GM21717 (cell line): Measurements from ENCODE around the gene FOXD1.

Source experiments
- ATAC-seq: cut with Tn5 transposase; IDR thresholded peaks from one replicate; pipeline ENCODE4 v1.9.1; 2021; ENCODE audit warnings: mild to moderate bottlenecking, moderate library complexity; ENCODE audit not compliant: unreplicated experiment

The FOXD1 gene

DNA sequence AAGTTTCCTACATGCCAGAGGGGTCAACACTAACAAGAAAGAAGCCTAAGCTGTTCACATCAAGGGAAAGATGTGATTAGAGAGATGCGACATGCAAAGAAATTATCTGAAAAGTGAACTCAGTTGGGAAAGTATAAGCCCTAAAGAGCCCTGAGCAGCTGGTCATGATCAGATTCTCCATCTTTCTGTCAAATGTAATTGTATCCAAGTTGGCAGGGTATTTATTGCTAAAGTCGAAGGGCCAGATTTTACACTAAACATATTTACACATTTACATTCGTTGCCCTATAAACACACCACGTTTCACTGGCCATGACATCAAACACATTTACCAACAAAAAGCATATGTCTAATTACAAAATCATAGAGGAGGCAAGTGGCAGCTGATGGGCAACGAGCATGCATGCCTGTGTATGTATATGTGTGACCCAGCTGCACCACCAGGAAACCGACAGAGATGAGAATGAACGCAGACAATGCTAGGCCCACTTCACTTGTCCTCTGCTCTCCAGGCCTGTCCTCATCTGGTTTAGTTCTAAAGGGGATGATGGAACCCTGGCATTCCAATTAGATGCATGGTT, 6.3 kb downstream of the FOXD1 start:
- ATAC-seq: no peak

DNA sequence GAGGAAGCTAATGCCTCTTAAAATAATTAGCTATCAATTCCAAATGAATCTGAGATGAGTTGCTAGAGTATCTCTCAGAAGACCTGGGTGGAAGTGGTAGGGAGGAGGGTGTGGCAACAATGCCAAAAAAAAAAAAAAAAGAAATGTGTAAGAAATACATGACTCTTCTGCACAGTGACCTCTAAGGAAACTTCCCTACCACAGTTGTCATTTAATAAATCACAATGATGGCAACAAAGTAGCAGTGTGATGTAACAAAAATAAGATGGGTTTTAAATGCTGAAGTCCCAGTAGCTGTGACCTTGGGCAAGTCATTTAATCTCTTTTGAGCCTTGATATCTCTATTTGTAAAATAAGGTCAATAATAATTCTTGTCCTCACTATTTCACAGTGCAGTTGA, 7.2 kb downstream of the FOXD1 start:
- no peak for ATAC-seq

DNA sequence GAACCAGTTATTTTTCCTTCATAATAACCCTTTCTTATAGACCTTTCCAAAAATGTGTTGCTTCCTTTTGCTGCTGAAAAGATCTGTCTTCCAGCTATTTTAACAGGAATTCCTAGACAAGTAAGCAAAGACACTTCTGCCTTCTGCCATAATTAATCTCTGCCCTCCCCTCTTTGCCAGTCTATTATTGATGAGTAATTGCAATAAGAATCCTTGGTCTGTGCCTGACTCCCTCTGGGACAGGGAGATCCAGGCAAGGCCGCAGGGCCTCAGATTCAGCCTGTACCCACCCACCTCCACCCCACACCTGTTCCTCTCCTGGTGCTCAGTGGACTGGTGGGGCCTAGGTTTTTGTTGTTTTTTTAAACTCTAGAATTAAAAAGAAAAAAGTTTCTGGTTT, 8.3 kb downstream of the FOXD1 start:
- ATAC-seq: no peak

DNA sequence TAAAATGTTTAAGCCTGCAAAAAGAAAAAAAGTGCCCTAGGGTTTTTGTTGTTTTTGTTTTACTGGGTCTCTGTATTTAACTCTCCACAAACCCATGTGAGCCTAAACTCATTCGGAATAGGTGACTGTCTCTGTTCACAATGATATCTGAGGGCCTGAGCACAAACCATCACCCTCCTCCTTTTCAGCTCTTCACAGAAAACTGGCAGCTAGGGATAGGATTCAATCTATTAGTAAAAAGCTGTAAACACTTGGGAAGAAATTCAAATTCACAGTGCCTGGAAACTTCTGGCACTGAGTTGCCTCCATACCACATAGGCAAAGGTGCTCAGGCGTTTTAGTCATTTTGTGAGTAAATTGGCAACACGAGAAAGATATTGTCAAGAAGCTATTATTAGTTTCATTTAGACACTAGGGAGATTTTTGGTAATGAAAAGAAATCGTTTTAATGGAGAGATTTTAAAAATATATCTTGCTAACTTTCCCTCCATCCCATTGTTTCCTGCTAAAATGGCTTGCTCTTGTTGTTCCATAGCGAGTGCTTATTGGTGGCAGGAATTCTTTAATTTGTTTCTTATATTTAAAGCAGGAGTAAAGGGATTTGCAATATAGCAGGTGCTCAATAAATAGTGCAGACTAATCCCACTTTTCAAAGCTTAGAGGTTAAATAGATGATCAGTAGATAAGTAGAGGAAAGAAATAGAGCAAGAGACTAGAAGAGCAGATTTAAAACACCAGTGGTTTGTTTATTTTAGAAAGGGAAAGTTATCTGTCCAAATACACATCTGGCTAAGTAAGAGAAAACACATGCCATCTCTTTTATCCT, 9.7 kb downstream of the FOXD1 start:
- no peak for ATAC-seq

DNA sequence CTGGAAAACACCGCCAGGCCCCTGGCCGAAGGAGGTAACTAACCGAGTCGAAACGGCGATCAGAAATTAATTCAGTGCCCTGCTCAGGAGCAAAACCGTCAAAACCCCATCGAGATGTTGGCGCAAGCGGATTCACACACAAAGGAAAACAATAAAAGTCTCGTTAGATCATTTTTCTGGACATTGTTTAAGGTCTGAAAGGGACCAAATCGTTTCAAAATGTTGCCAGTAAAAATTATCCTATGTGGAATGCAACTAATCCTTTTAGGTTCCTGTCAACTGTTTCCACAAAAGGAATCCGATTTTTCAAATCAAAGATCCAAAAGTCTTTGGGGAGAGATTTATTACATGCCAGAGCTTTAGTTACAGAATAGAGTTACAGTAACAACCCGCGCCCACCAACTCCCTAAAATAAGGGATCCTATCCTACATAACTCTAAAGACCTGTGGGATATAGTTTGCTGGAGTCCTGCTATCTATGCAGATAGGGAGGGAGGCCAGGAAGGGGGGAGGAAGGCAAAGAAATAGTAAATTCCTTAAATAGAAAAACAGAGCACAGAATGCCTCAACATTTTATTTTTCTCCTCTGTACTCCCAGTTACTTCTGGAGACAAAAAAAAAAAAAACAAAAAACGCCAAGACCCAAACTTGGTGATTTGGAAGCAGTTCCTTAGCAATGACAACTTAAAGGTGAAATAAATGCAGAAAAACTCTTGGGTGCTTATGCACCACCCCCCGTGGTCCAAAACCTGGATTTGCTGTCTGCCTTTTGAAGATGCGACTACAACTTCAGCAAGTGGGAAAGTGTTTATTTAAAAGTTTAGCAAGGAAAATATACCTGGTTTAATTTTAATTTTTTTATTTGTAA, 10.6 kb downstream of the FOXD1 start:
- ATAC-seq: no peak

DNA sequence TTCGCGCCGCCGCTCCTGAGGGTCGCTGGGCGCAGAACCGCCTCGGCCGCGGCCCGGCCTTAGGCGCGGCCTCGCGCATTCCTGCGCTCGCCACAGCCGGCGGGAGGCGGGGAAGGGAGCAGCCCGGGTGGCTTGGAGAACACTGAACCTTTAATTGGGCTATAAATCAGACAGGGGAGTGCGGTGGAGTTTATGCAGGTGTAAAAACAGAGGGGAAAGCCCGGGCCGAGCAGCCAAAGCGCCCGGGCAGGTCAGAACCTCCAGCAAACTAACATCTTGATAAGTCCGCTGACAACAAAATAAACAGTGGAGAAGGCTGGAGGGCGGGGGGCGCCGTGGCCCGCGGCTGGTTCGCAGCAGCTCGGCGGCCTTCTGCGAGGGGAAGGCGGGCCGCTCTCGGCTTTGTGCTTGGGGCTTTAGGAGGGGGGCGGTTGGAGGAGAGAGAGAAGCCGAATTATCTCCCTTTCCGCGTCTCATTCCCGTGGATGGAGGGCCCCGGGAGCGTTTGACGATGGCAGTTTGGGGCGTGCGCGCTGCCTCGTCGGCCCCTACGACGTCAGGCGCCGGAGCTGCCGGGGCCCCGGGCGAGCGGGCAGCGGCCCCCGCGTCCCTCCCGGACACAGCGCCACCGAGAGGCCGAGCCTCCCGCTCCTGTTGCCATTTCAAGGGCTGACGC, 11.3 kb downstream of the FOXD1 start:
- no peak for ATAC-seq

DNA sequence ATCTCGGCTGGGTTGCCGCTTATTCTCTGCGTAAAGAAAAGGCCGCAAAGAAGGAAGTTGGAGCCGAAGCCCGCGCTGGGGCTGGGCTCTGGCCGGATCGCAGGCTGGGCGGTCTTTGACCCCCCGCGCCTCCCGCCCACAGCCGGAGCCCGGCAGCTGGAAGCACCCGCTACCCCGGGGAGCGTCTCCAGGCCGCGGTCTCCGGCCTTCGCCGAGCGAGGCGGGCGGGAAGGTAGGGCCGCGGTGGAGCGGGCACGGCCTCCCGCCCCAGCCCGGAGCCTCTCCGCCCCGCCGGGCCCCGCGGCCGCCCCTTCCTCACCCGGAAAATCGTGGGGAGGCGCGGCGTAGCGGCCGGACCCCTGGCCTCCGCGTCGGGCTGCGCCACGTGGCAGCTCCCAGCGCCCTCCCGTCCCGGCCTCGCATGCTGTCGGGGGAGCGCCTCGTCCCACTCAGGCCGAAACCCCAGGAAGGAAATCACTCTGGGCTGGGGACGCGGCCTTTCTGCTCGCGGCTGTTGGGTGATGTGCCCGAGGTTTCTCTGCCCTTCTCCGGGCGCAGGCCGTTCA, 12.0 kb downstream of the FOXD1 start:
- ATAC-seq: no peak

DNA sequence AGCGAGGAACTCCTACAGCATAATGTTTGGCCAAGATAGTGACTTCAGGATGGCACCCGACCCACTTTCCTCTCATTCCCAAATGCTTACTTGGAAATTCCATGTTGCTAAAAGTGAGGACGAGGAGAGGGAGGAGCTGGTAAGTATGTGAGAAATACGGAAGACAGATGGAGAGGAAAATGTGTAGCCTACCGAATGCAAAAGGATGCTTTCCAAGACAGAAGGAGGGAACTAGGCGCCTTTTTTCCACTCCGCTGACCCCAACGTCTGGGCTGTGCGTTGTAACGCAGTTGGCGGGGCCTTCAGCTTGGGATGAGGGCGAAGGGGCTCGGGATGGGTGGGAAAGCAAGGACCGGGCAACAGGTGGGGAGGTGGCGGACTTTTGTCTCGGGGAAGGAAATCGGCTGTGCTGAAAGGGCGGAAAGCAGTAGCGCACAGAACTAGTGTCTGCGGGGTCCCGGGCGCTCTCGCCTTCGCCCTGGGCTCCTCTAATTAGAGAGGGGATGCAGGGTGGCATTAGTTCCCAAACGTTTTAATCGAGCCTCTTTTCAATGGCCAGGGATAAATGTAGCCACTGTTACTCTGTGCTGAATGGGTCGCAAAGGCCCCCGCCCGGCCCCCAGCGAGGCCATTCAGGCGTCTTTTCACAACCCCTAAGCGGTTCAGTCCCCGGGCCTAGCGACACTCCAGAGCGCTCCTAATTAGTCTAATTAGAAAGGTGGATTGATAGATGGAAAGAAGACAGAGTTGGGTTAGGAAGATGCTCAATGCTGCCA, 12.6 kb downstream of the FOXD1 start:
- ATAC-seq: no peak

DNA sequence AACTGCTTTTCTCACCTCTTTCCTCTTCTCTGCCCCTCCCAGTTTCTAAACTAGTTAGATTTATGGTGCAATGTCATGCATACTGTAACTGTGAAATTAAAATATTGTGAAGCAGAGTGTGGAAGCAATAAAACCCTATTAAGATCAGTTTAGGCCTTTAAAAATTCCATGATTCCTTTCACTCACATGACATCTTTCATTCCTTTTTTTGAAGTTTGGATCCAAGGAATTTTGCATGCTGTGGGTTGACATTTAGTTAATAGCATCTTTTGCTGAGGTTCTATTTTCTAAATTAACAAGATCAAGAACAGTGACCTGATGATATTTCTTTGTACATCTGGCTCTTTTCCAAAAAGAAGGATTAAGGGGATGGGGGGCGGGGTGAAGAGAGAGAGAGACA, 13.7 kb downstream of the FOXD1 start:
- no peak for ATAC-seq

DNA sequence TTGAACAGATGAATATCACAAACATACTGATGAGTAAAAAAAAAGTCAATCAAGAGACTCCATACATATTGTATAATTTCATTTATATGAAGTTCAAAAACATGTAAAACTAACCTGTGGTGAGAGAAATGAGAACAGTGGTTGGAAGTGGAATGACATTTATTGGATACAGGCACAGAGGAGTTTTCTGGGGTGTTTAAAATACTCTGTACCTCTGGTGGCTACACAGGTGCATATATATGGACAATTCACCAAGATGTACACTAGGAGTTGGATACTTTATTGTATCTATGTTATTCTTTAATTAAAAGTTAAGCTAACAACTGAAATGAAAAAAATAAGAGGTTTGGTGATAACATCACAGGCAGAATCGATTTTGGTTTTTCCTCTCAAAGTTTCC, 14.1 kb downstream of the FOXD1 start:
- no peak for ATAC-seq

DNA sequence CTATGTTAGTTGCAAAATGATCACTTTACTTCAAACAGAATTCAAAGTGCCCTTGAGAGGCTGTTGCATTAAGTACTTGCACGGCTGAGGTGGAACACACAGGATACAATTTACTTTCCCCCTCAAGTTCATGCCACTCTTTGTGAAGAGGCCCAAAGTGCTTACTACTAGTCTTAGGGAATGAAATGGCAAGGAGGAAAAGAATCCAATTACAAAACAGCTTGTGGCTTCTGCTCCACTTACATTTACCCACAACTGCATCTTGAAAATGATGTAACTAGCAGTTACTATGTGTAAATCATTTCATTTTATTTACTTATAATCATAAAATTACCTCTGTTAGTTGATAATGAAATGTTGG, 14.6 kb downstream of the FOXD1 start:
- ATAC-seq: no peak

DNA sequence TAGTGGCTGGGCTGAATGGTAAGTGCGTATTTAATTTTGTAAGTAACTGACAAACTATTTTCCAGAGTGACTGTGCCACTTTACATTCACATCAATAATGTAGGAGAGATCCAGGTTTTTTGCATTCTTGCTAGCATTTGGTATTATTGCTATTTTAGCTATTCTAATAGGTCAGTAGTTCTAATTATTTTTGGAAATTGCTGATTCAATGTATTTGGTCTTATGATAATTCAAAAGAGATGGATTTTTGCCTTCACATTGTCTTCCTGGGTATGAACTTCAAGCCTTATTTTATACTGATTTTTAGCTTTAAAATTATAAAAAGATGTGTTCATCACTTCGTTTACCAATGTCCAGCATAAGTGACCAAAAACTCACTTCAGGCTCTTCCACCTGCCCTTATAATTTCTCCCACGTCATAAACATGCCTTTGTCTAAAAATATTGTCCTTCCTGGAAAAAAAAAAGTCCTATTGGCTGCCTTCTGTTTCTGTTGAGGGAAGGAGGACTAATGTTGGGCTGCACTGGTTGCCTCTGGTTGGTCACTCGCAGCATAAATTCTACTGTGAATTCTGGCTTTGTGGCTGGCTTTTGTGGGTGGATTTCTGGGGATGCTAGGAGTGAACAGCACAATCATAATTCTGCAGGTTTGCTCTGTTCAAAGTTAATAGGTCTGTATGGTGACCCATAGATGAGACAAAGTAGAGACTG, 15.2 kb downstream of the FOXD1 start:
- no peak for ATAC-seq

DNA sequence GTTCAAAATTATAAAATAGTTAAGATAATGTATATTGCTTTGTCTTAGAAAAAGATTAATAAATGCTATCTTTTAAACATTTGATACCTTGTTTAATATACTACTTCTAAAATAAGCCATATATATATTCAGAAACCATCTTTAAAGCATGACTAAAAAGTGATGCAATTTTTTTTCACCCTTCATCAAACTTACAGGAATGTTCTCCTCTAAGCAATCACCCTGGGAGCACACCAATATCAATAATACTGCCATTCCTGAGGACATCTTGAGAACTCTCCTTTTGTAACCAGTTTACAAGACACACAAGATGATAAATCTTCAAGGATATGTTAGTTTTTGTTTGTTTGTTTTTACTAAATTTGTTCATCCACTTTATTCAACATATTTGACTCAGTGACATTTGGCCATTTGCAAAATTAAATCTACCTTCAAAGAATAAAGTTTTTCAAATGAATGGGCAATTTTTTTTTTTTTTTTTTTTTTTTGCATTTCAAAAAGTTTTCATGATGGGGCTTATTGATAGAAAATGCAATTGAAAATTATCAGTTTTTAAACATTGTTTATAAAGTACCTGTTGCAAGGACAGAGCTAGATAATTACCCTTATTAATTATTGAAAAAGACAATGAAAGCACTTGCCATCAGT, 17.2 kb downstream of the FOXD1 start:
- ATAC-seq: no peak

DNA sequence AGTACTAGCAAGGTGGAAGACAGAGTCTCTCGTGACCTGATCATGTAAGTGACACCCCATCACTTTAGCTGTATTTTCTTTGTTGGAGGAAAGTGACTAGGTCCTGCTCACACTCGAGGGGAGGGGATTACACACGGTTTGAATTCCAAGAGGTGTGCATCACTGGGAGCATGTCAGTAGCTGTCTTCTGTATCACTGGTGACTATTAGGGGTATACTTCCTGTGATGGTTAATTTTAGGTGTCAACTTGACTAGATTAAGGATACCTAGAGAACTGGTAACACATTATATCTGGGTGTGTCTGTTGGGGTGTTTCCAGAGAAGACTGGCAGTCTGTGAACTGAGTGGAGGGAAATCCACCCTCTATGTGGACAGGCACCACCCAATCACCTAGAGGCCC, 22.5 kb downstream of the FOXD1 start:
- ATAC-seq: no peak

DNA sequence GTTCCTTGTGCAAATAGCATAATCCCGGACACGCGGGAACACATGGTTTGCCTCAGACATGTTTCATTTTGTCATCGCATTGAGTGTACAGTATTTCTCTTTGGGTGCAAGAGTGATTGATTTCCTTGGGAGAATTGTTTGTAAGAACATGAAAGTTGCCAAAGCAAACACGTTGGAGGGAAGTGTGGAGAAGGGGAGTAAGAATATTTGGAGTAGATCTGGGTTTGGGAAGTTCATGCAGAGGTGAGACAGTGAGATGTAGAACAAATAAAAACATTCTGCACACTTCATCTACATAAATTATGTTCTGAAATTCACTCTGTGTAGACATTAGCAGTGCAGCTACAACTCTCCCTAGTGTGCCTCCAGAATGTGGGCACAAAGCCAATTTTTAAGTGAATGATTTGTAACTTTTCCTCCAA, 24.0 kb downstream of the FOXD1 start:
- no peak for ATAC-seq

DNA sequence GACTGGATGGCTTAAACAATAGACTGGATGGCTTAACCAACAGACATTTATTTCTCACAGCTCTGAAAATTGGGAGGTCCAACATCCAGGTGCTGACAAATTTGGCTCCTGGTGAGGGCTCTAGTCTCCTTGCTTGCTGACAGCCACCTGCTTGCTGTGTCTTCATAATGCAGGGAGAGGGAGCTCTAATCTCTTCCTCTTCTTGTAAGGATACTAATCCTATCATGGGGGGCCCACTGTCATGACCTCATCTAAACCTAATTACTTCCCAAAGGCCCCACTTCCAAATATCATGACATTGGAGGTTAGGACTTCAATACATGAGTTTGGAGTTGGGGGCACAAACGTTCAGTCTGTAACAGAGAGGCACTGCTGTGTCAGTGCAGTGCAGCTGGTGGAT, 26.4 kb downstream of the FOXD1 start:
- no peak for ATAC-seq

DNA sequence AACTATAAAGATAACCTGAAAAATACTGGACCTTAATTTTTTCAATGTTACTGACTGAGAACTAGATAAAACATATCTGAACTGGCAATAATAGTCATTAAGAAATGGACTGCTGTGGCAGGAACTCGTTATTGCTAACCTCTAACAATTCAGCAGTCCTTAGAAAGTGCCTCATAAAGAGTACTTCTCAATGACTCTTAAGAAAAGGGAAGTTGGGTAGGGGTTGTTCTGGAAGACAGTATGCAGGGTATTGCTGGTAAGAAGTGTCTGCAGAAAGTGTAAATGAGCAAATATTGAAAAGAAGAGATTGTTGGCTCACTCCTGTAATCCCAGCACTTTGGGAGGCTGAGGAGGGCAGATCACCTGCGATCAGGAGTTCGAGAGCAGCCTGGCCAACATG, 27.9 kb downstream of the FOXD1 start:
- ATAC-seq: no peak

DNA sequence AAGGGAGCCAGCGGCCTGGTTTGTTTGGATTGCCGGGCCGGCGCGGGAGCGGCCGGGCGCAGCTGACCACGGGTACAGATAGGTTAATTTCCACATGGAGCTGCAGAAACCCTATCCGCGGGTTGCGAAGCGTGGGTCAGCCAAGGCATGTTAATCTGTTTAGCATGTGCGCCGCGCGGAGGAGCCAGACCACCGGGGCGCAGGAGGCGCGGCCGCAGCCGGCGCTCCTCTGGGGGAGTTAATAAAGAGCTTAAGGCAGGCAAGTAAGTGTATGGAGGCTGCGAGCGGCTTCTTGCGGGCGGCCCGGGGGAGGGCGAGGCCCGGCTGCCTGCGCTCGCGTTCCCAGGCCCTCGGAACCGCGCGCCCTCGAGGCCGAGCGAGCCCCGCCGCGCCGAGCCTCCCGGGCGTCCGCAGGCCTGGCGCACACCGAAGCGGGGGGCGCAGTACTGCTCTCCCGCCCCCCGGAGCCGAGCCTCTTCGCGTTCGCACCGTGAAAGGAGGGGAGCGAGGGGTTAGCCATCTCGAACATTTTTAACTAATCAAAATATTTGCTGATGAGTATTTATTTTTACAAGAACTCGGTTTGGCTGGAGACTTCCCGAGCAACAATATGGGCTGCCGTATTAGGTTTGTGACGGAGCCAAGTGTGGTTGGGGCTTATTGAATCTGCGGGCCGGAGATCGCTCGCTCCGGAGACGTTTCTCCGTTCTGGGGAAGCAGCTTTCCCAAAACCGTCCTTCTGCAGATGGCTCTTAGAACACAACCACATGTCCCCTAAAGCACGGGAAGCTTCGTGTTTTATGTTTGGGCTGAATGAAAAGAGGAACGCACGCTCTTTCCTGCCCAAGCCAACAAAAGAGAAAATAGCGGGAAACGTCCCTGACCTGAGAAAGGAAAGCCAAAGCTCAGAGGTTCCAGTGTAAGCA, 28.8 kb downstream of the FOXD1 start:
- no peak for ATAC-seq
